ENCODE data around the gene EVA1A.

The EVA1A gene

GRCh38 chr2:75560768-75561565, at the start of gene EVA1A:
TSS of gene EVA1A (minus strand) at chr2:75560939. CDS start at chr2:75518140, 42,799 bp downstream.
- no peak for DNase-seq (ENCODE audit: low read depth)

GRCh38 chr2:75609937-75610508, 49.3 kb upstream of the EVA1A start:
- no peak for DNase-seq (ENCODE audit: low read depth)

- no peak for DNase-seq (ENCODE audit: low read depth)
Observed at GRCh38 chr2:75609334-75609689, 48.6 kb upstream of the EVA1A start.

- DNase-seq (ENCODE audit: low read depth) = no peak
Observed at GRCh38 chr2:75608684-75609333, 48.1 kb upstream of the EVA1A start.

- no peak for DNase-seq (ENCODE audit: low read depth)
Observed at GRCh38 chr2:75607988-75608683, 47.4 kb upstream of the EVA1A start.

GRCh38 chr2:75607400-75607798, 46.7 kb upstream of the EVA1A start:
- no peak for DNase-seq (ENCODE audit: low read depth)

- DNase-seq (ENCODE audit: low read depth) = no peak
Observed at GRCh38 chr2:75606761-75607399, 46.1 kb upstream of the EVA1A start.

- DNase-seq (ENCODE audit: low read depth) = no peak
Observed at GRCh38 chr2:75605770-75606529, 45.2 kb upstream of the EVA1A start.

- DNase-seq (ENCODE audit: low read depth) = no peak
Observed at GRCh38 chr2:75604484-75604883, 43.7 kb upstream of the EVA1A start.

- no peak for DNase-seq (ENCODE audit: low read depth)
Observed at GRCh38 chr2:75603477-75603876, 42.7 kb upstream of the EVA1A start.

GRCh38 chr2:75602724-75603342, 42.1 kb upstream of the EVA1A start:
- no peak for DNase-seq (ENCODE audit: low read depth)

- DNase-seq (ENCODE audit: low read depth) = no peak
Observed at GRCh38 chr2:75600461-75601011, 39.8 kb upstream of the EVA1A start.

- no peak for DNase-seq (ENCODE audit: low read depth)
Observed at GRCh38 chr2:75598589-75599155, 37.9 kb upstream of the EVA1A start.

- no peak for DNase-seq (ENCODE audit: low read depth)
Observed at GRCh38 chr2:75597949-75598348, 37.2 kb upstream of the EVA1A start.

- no peak for DNase-seq (ENCODE audit: low read depth)
Observed at GRCh38 chr2:75596784-75597183, 36.0 kb upstream of the EVA1A start.

GRCh38 chr2:75595541-75596395, 35.0 kb upstream of the EVA1A start:
- DNase-seq (ENCODE audit: low read depth) = no peak

- DNase-seq (ENCODE audit: low read depth) = no peak
Observed at GRCh38 chr2:75594596-75594995, 33.9 kb upstream of the EVA1A start.

- DNase-seq (ENCODE audit: low read depth) = no peak
Observed at GRCh38 chr2:75592888-75593287, 32.1 kb upstream of the EVA1A start.

- DNase-seq (ENCODE audit: low read depth) = no peak
Observed at GRCh38 chr2:75592030-75592429, 31.3 kb upstream of the EVA1A start.

Data from T-helper 22 cell (primary cell).